Thoracic aorta (tissue), 2 donors: ENCODE measurements around the gene RABEPK. TPM values are rescaled to one million over a fixed set of nuclear protein-coding genes. Genes with fewer than 3 reads are reported as not detected.
"Not testable (repeated sequence)": the region's sequence is repeated elsewhere in the genome, so short reads cannot be mapped to it uniquely, and the experiment has no call there.

Source experiments
- ATAC-seq: fragments of 150-250 bp; one replicate; pipeline ENCODE4 v1.8.0; 2017; ENCODE audit warnings: low read depth; ENCODE audit not compliant: insufficient number of reproducible peaks, low FRiP score
- DNase-seq: peaks from one replicate; pipeline ENCODE4 v3.0.0-alpha.2; 2020; ENCODE audit warnings: low spot score
- H3K27ac ChIP-seq, 2 donors: fragments of 200-600 bp; sonication (generic); 1 replicate in 1 of 2; 2 replicates in 1 of 2; pipeline ENCODE4 v1.5.1; 2016; ENCODE audit warnings: mild to moderate bottlenecking in 2 of 2, moderate library complexity in 2 of 2
- H3K27me3 ChIP-seq: fragments of 200-600 bp; sonication (generic); replicated peaks from 2 replicates; pipeline ENCODE4 v1.6.0; 2016; ENCODE audit warnings: mild to moderate bottlenecking; ENCODE audit not compliant: insufficient read depth
- H3K36me3 ChIP-seq: fragments of 200-600 bp; sonication (generic); one replicate; pipeline ENCODE4 v1.5.1; 2016
- H3K4me1 ChIP-seq, 2 donors: fragments of 200-600 bp; sonication (generic); 1 replicate in 1 of 2; 2 replicates in 1 of 2; pipeline versions ENCODE4 v1.5.1 to v1.6.0; 2016; ENCODE audit warnings: low read depth in 2 of 2, mild to moderate bottlenecking in 1 of 2; ENCODE audit not compliant: control insufficient read depth in 1 of 2
- H3K4me3 ChIP-seq: fragments of 200-600 bp; sonication (generic); 2 replicates; pipeline ENCODE4 v1.5.1; 2016; ENCODE audit warnings: mild to moderate bottlenecking
- H3K9me3 ChIP-seq: fragments of 200-600 bp; sonication (generic); 2 replicates; pipeline ENCODE4 v1.5.1; 2016
- CTCF ChIP-seq: fragments of 200-600 bp; sonication (generic); IDR thresholded peaks from one replicate; pipeline ENCODE4 v1.5.1; 2019; ENCODE audit warnings: antibody characterized with exemption
- total RNA-seq, 2 donors: library from RNA; depleted of rRNA; stranded (reverse); fragments of >200 nt; gene quantifications; one replicate each; pipeline versions ENCODE4 v1.1.0 to v1.2.3, GENCODE V29; 2016

RABEPK gene
- total RNA-seq, 2 donors from 2014 or later, result 8.1 to 9.9 TPM

GRCh38 chr9:125233678-125234077 lies 33.3 kb downstream of the RABEPK start:
- no peak overlapping the region for H3K4me3 ChIP-seq
- no peak for TF ChIP-seq CTCF
- no peaks in the 10 kb centered on the region for H3K27me3 ChIP-seq
- no peaks in the 10 kb centered on the region for H3K9me3 ChIP-seq
- H3K27ac ChIP-seq, result no peak overlapping the region
- no peak for DNase-seq
- peaks cover 38% of the 10 kb centered on the region for H3K36me3 ChIP-seq
- H3K4me1 ChIP-seq, result peaks cover 30 to 40% of the 10 kb centered on the region in 2 donors
- no peak for ATAC-seq

- H3K9me3 ChIP-seq, DNase-seq, H3K4me3 ChIP-seq, H3K27ac ChIP-seq, H3K27me3 ChIP-seq, ATAC-seq: not testable (repeated sequence)
- peaks cover 34 to 45% of the 10 kb centered on the region in 2 donors for H3K4me1 ChIP-seq
- H3K36me3 ChIP-seq, result peaks cover 41% of the 10 kb centered on the region
Observed at GRCh38 chr9:125234099-125234498, 33.8 kb downstream of the RABEPK start.

GRCh38 chr9:125235804-125236519 lies 35.6 kb downstream of the RABEPK start:
- no peak for DNase-seq
- no peak for ATAC-seq
- Histone ChIP-seq H3K9me3 (no peaks in the 10 kb centered on the region), H3K4me3 (peak overlapping the region; percentile 98), H3K27me3 (no peaks in the 10 kb centered on the region), H3K27ac (no peak overlapping the region), H3K36me3 (peaks cover 35% of the 10 kb centered on the region), H3K4me1 (peaks cover 42 to 55% of the 10 kb centered on the region in 2 donors)
- TF ChIP-seq CTCF, result no peak

GRCh38 chr9:125236520-125237159 lies 36.3 kb downstream of the RABEPK start:
- peak overlapping the region; percentile 98 for H3K4me3 ChIP-seq

GRCh38 chr9:125238127-125238914 lies 38.0 kb downstream of the RABEPK start:
- DNase-seq, result no peak
- Histone ChIP-seq H3K36me3 (peaks cover 30% of the 10 kb centered on the region), H3K27me3 (no peaks in the 10 kb centered on the region), H3K4me3 (peak overlapping the region; percentile 98), H3K27ac (no peak overlapping the region), H3K9me3 (no peaks in the 10 kb centered on the region), H3K4me1 (peaks cover 45 to 62% of the 10 kb centered on the region in 2 donors)
- TF ChIP-seq CTCF, result no peak
- no peak for ATAC-seq

More at GRCh38 chr9:125236520-125237159, 36.3 kb downstream of the RABEPK start:
- H3K9me3 ChIP-seq, H3K27ac ChIP-seq, H3K27me3 ChIP-seq, DNase-seq, ATAC-seq: not testable (repeated sequence)
- H3K36me3 ChIP-seq, result peaks cover 35% of the 10 kb centered on the region
- H3K4me1 ChIP-seq, result peaks cover 42 to 55% of the 10 kb centered on the region in 2 donors
